Measurements from ENCODE around the gene SCAF8. TPM values are rescaled to one million over a fixed set of nuclear protein-coding genes. Genes with fewer than 3 reads are reported as not detected.

Gene SCAF8
- total RNA-seq, 1 donor, result 40.5 TPM

- peak; percentile 66 for DNase-seq (ENCODE audit: insufficient read length, low spot score, missing footprints)
- Histone ChIP-seq H2AFZ (ENCODE audit: low read length) (peak overlapping the region; percentile 94), H3K9me3 (ENCODE audit: low read depth, low read length) (no peaks in the 10 kb centered on the region), H3K27ac (ENCODE audit: low read depth, low read length) (no peak overlapping the region), H3K4me3 (ENCODE audit: insufficient read depth, low read length) (no peak overlapping the region), H3K4me1 (ENCODE audit: insufficient read depth, low read length) (peaks cover 19% of the 10 kb centered on the region), H3K4me2 (ENCODE audit: insufficient read depth, low read length) (peak overlapping the region; percentile 99), H3K27me3 (ENCODE audit: insufficient read depth, low read length) (no peaks in the 10 kb centered on the region), H3K36me3 (ENCODE audit: insufficient read depth, low read length) (no peaks in the 10 kb centered on the region), H3K79me2 (ENCODE audit: insufficient read depth, low read length) (peaks cover 28% of the 10 kb centered on the region), H4K20me1 (ENCODE audit: insufficient read depth, low read length) (peaks cover 22% of the 10 kb centered on the region)
- TF ChIP-seq CTCF (IDR thresholded peaks at IDR 0.05; ENCODE audit: extremely low read depth, low read depth, low read length), result no peak
Observed at GRCh38 chr6:154731296-154732218, 1.7 kb upstream of the SCAF8 start.

GRCh38 chr6:154732538-154733182 is 556 bp upstream of the SCAF8 start:
- Histone ChIP-seq H4K20me1 (ENCODE audit: insufficient read depth, low read length) (peaks cover 32% of the 10 kb centered on the region), H3K4me2 (ENCODE audit: insufficient read depth, low read length) (peak overlapping the region; percentile 99), H3K4me3 (ENCODE audit: insufficient read depth, low read length) (peak overlapping the region; percentile 96), H3K27me3 (ENCODE audit: insufficient read depth, low read length) (no peaks in the 10 kb centered on the region), H3K27ac (ENCODE audit: low read depth, low read length) (peak overlapping the region; percentile 87), H2AFZ (ENCODE audit: low read length) (peak overlapping the region; percentile 94), H3K36me3 (ENCODE audit: insufficient read depth, low read length) (peaks cover 7% of the 10 kb centered on the region), H3K4me1 (ENCODE audit: insufficient read depth, low read length) (peaks cover 23% of the 10 kb centered on the region), H3K79me2 (ENCODE audit: insufficient read depth, low read length) (peaks cover 39% of the 10 kb centered on the region), H3K9me3 (ENCODE audit: low read depth, low read length) (no peaks in the 10 kb centered on the region)
- DNase-seq (ENCODE audit: insufficient read length, low spot score, missing footprints), result peak; percentile 74
- TF ChIP-seq CTCF (IDR thresholded peaks at IDR 0.05; ENCODE audit: extremely low read depth, low read depth, low read length), result no peak

- Histone ChIP-seq H3K9me3 (ENCODE audit: low read depth, low read length) (no peaks in the 10 kb centered on the region), H3K36me3 (ENCODE audit: insufficient read depth, low read length) (peaks cover 7% of the 10 kb centered on the region), H2AFZ (ENCODE audit: low read length) (peak overlapping the region; percentile 88), H3K4me2 (ENCODE audit: insufficient read depth, low read length) (peak overlapping the region; percentile 90), H3K27ac (ENCODE audit: low read depth, low read length) (peak overlapping the region; percentile 87), H3K4me1 (ENCODE audit: insufficient read depth, low read length) (peaks cover 30% of the 10 kb centered on the region), H4K20me1 (ENCODE audit: insufficient read depth, low read length) (peaks cover 43% of the 10 kb centered on the region), H3K79me2 (ENCODE audit: insufficient read depth, low read length) (peaks cover 51% of the 10 kb centered on the region), H3K4me3 (ENCODE audit: insufficient read depth, low read length) (peak overlapping the region; percentile 96), H3K27me3 (ENCODE audit: insufficient read depth, low read length) (no peaks in the 10 kb centered on the region)
- DNase-seq (ENCODE audit: insufficient read length, low spot score, missing footprints), result peak; percentile 99
- TF ChIP-seq CTCF (IDR thresholded peaks at IDR 0.05; ENCODE audit: extremely low read depth, low read depth, low read length), result no peak
Observed at GRCh38 chr6:154733626-154734382, 588 bp downstream of the SCAF8 start.
